K562 (cell line): ENCODE measurements around the gene SRSF1. TPM values are rescaled to one million over a fixed set of nuclear protein-coding genes. Genes with fewer than 3 reads are reported as not detected.

Source experiments
- CEBPG ChIP-seq, 3 experiments: fragments of 200-800 bp in 1 of 3; sonication (Bioruptor generic) in 1 of 3; sonication (generic) in 1 of 3; formaldehyde crosslinking in 1 of 3; IDR thresholded peaks in 2 of 3; conservative IDR thresholded peaks in 1 of 3; 2 replicates each; pipeline versions ENCODE4 v1.6.1 to v1.8.0; 2016 to 2022; ENCODE audit warnings: missing compliant biosample characterization in 2 of 3, missing genetic modification characterization in 2 of 3, mild to moderate bottlenecking in 1 of 3, missing genetic modification reagents in 1 of 3
- CHD4 ChIP-seq: fragments of 200-600 bp; sonication (generic); IDR thresholded peaks from 3 replicates; pipeline ENCODE4 v1.6.1; 2012; ENCODE audit warnings: low read depth, mild to moderate bottlenecking, mixed read lengths, low read length, inconsistent platforms; ENCODE audit not compliant: insufficient read depth, insufficient replicate concordance, poor library complexity, severe bottlenecking
- CXXC5 ChIP-seq: fragments of 250-450 bp; sonication (Bioruptor Pico); IDR thresholded peaks from 2 replicates; pipeline ENCODE4 v1.8.0; 2022; ENCODE audit warnings: inconsistent platforms, mild to moderate bottlenecking, moderate library complexity
- E2F1 ChIP-seq: sonication (generic); formaldehyde crosslinking; IDR thresholded peaks from 2 replicates; pipeline ENCODE4 v1.8.1; 2023; ENCODE audit warnings: mild to moderate bottlenecking, missing genetic modification reagents, moderate library complexity
- ELF1 ChIP-seq: fragments of 200-800 bp; sonication (Bioruptor generic); IDR thresholded peaks from 2 replicates; pipeline ENCODE4 v1.6.1; 2016; ENCODE audit warnings: missing genetic modification characterization, missing compliant biosample characterization
- L3MBTL2 ChIP-seq: fragments of 450-650 bp; IDR thresholded peaks from 2 replicates; pipeline ENCODE4 v1.6.1; 2016; ENCODE audit warnings: mild to moderate bottlenecking, moderate library complexity
- MEIS2 ChIP-seq: fragments of 450-650 bp; IDR thresholded peaks from 2 replicates; pipeline ENCODE4 v1.6.1; 2014; ENCODE audit warnings: mild to moderate bottlenecking; ENCODE audit not compliant: partially characterized antibody
- NRF1 ChIP-seq, 2 experiments: fragments of 450-650 bp; IDR thresholded peaks in 1 of 2; conservative IDR thresholded peaks in 1 of 2; 2 replicates each; pipeline ENCODE4 v1.6.1; 2014; ENCODE audit warnings: mild to moderate bottlenecking in 2 of 2
- POLR3G ChIP-seq: IDR thresholded peaks from 2 replicates; pipeline ENCODE4 v1.6.1; 2011; ENCODE audit not compliant: insufficient read length, insufficient replicate concordance; ENCODE audit errors: extremely low read depth
- THAP12 ChIP-seq: fragments of 250-450 bp; sonication (Bioruptor Pico); IDR thresholded peaks from 2 replicates; pipeline ENCODE4 v1.9.0; 2021; ENCODE audit warnings: mild to moderate bottlenecking, inconsistent platforms
- ZNF57 ChIP-seq: fragments of 450-650 bp; formaldehyde crosslinking; IDR thresholded peaks from 2 replicates; pipeline ENCODE4 v1.4.0; 2020; ENCODE audit warnings: mild to moderate bottlenecking, moderate library complexity
- ZSCAN29 ChIP-seq: fragments of 450-650 bp; IDR thresholded peaks from 2 replicates; pipeline ENCODE4 v1.6.1; 2017
- polyA plus RNA-seq, 8 experiments: library from polyadenylated mRNA; depleted of rRNA in 4 of 8; stranded (reverse) in 5 of 8; unstranded in 3 of 8; fragments of >200 nt; fragmentation: Nextera tagmentation in 2 of 8; fragmentation: Illumina TruSeq in 1 of 8; extraction: Ambion mirVana in 2 of 8; extraction: Trizol in 1 of 8; gene quantifications; 2 replicates each; pipeline versions ENCODE4 v1.2.1 to v1.2.3, GENCODE V29; 2011 to 2014; ENCODE audit warnings: inconsistent platforms in 1 of 8, missing spikeins in 1 of 8
- total RNA-seq, 7 experiments: library from RNA; depleted of rRNA in 6 of 7; stranded (reverse); fragments of >200 nt in 6 of 7; fragmentation: Illumina TruSeq in 2 of 7; extraction: Trizol in 2 of 7; gene quantifications; 2 replicates each; pipeline versions ENCODE4 v1.2.1 to v1.2.3, GENCODE V29; 2011 to 2021; ENCODE audit warnings: low replicate concordance in 1 of 7
- TF ChIP-seq, protein P1 (sequence below): fragments of 450-650 bp; IDR thresholded peaks from 2 replicates; pipeline ENCODE4 v1.6.1; 2016; ENCODE audit warnings: mild to moderate bottlenecking, moderate library complexity

The SRSF1 gene
- total and polyA plus RNA-seq, 9 of the 15 experiments (the other 6 are each of a cell fraction or from before 2014, with no cell fraction given): 77.8 to 559 (median 442) TPM

GRCh38 chr17:58019039-58019438 lies 12.0 kb upstream of the SRSF1 start (continued):
- TF ChIP-seq CHD4 (no peak), ZSCAN29 (no peak), POLR3G (no peak), NRF1 (conservative IDR thresholded peaks at IDR 0.05 in 1 of 2, IDR thresholded peaks at IDR 0.05 in 1 of 2) (peak in 1 of 2 experiments; percentile 22; a peak in 1 of 4 replicates), E2F1 (CRISPR knock-in tag) (no peak), ELF1 (no peak), CEBPG (CRISPR knock-in tag; IDR thresholded peaks at IDR 0.05) (no peak), CEBPG (tag; conservative IDR thresholded peaks at IDR 0.05 in 1 of 2, IDR thresholded peaks at IDR 0.05 in 1 of 2) (peak; percentile 15 to 49; a peak in 3 of 4 replicates), MEIS2 (peak; percentile 97), THAP12 (CRISPR knock-in tag) (no peak), CXXC5 (no peak), L3MBTL2 (0 out of 2 replicates have a peak, but pooled peaks have one; percentile 44), ZNF57 (CRISPR knock-in tag) (no peak)
- TF ChIP-seq, protein P1, sequence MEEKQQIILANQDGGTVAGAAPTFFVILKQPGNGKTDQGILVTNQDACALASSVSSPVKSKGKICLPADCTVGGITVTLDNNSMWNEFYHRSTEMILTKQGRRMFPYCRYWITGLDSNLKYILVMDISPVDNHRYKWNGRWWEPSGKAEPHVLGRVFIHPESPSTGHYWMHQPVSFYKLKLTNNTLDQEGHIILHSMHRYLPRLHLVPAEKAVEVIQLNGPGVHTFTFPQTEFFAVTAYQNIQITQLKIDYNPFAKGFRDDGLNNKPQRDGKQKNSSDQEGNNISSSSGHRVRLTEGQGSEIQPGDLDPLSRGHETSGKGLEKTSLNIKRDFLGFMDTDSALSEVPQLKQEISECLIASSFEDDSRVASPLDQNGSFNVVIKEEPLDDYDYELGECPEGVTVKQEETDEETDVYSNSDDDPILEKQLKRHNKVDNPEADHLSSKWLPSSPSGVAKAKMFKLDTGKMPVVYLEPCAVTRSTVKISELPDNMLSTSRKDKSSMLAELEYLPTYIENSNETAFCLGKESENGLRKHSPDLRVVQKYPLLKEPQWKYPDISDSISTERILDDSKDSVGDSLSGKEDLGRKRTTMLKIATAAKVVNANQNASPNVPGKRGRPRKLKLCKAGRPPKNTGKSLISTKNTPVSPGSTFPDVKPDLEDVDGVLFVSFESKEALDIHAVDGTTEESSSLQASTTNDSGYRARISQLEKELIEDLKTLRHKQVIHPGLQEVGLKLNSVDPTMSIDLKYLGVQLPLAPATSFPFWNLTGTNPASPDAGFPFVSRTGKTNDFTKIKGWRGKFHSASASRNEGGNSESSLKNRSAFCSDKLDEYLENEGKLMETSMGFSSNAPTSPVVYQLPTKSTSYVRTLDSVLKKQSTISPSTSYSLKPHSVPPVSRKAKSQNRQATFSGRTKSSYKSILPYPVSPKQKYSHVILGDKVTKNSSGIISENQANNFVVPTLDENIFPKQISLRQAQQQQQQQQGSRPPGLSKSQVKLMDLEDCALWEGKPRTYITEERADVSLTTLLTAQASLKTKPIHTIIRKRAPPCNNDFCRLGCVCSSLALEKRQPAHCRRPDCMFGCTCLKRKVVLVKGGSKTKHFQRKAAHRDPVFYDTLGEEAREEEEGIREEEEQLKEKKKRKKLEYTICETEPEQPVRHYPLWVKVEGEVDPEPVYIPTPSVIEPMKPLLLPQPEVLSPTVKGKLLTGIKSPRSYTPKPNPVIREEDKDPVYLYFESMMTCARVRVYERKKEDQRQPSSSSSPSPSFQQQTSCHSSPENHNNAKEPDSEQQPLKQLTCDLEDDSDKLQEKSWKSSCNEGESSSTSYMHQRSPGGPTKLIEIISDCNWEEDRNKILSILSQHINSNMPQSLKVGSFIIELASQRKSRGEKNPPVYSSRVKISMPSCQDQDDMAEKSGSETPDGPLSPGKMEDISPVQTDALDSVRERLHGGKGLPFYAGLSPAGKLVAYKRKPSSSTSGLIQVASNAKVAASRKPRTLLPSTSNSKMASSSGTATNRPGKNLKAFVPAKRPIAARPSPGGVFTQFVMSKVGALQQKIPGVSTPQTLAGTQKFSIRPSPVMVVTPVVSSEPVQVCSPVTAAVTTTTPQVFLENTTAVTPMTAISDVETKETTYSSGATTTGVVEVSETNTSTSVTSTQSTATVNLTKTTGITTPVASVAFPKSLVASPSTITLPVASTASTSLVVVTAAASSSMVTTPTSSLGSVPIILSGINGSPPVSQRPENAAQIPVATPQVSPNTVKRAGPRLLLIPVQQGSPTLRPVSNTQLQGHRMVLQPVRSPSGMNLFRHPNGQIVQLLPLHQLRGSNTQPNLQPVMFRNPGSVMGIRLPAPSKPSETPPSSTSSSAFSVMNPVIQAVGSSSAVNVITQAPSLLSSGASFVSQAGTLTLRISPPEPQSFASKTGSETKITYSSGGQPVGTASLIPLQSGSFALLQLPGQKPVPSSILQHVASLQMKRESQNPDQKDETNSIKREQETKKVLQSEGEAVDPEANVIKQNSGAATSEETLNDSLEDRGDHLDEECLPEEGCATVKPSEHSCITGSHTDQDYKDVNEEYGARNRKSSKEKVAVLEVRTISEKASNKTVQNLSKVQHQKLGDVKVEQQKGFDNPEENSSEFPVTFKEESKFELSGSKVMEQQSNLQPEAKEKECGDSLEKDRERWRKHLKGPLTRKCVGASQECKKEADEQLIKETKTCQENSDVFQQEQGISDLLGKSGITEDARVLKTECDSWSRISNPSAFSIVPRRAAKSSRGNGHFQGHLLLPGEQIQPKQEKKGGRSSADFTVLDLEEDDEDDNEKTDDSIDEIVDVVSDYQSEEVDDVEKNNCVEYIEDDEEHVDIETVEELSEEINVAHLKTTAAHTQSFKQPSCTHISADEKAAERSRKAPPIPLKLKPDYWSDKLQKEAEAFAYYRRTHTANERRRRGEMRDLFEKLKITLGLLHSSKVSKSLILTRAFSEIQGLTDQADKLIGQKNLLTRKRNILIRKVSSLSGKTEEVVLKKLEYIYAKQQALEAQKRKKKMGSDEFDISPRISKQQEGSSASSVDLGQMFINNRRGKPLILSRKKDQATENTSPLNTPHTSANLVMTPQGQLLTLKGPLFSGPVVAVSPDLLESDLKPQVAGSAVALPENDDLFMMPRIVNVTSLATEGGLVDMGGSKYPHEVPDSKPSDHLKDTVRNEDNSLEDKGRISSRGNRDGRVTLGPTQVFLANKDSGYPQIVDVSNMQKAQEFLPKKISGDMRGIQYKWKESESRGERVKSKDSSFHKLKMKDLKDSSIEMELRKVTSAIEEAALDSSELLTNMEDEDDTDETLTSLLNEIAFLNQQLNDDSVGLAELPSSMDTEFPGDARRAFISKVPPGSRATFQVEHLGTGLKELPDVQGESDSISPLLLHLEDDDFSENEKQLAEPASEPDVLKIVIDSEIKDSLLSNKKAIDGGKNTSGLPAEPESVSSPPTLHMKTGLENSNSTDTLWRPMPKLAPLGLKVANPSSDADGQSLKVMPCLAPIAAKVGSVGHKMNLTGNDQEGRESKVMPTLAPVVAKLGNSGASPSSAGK: peak; percentile 17; the same call in 1 of the 2 replicates
